HepG2 (cell line): ENCODE results near the gene C19orf47. TPM values are rescaled to one million over a fixed set of nuclear protein-coding genes. Genes with fewer than 3 reads are reported as not detected.

Experiments used
- ARID3A ChIP-seq: IDR thresholded peaks from 2 replicates; pipeline ENCODE4 v1.6.1; 2012; ENCODE audit warnings: low read depth, low read length, improper control_type of control experiment
- CSRNP1 ChIP-seq: sonication (generic); formaldehyde crosslinking; IDR thresholded peaks from 2 replicates; pipeline ENCODE4 v1.8.1; 2023; ENCODE audit warnings: mild to moderate bottlenecking, missing genetic modification reagents
- ELF3 ChIP-seq: IDR thresholded peaks from 2 replicates; pipeline ENCODE4 v1.6.1; 2016; ENCODE audit warnings: missing genetic modification reagents, missing compliant biosample characterization
- FOXA3 ChIP-seq: IDR thresholded peaks from 2 replicates; pipeline ENCODE4 v1.6.1; 2016; ENCODE audit warnings: missing genetic modification reagents, missing compliant biosample characterization
- GABPB1 ChIP-seq: IDR thresholded peaks from 2 replicates; pipeline ENCODE4 v1.6.1; 2016; ENCODE audit warnings: mild to moderate bottlenecking, missing genetic modification reagents, moderate library complexity, missing compliant biosample characterization
- GATAD1 ChIP-seq: IDR thresholded peaks from 2 replicates; pipeline ENCODE4 v1.6.1; 2016; ENCODE audit warnings: missing genetic modification reagents, missing compliant biosample characterization
- HDAC1 ChIP-seq: sonication (generic); formaldehyde crosslinking; IDR thresholded peaks from 2 replicates; pipeline ENCODE4 v1.5.1; 2020; ENCODE audit warnings: mild to moderate bottlenecking, missing genetic modification reagents
- HDAC6 ChIP-seq: fragments of 200-600 bp; sonication (generic); IDR thresholded peaks from 2 replicates; pipeline ENCODE4 v1.7.0; 2017; ENCODE audit warnings: mild to moderate bottlenecking, antibody characterized with exemption, low read length, low read depth
- KDM2A ChIP-seq: sonication (generic); formaldehyde crosslinking; IDR thresholded peaks from 2 replicates; pipeline ENCODE4 v1.4.0; 2020; ENCODE audit warnings: low read depth, missing genetic modification reagents, borderline replicate concordance
- MLLT10 ChIP-seq: sonication (generic); formaldehyde crosslinking; IDR thresholded peaks from 2 replicates; pipeline ENCODE4 v1.4.0; 2020; ENCODE audit warnings: missing genetic modification reagents
- NFKBIZ ChIP-seq: IDR thresholded peaks from 2 replicates; pipeline ENCODE4 v1.6.1; 2018; ENCODE audit warnings: missing genetic modification reagents, missing compliant biosample characterization
- NRL ChIP-seq: sonication (generic); formaldehyde crosslinking; IDR thresholded peaks from 2 replicates; pipeline ENCODE4 v1.5.0; 2020; ENCODE audit warnings: missing genetic modification reagents, mild to moderate bottlenecking, moderate library complexity, borderline replicate concordance
- PITX1 ChIP-seq: sonication (generic); formaldehyde crosslinking; IDR thresholded peaks from 2 replicates; pipeline ENCODE4 v1.5.1; 2020; ENCODE audit warnings: mild to moderate bottlenecking, missing genetic modification reagents
- SP140L ChIP-seq: sonication (generic); formaldehyde crosslinking; IDR thresholded peaks from 2 replicates; pipeline ENCODE4 v1.4.0; 2020; ENCODE audit warnings: missing genetic modification reagents, borderline replicate concordance
- TCF7L2 ChIP-seq: IDR thresholded peaks from 2 replicates; pipeline ENCODE4 v1.6.1; 2011; ENCODE audit warnings: mild to moderate bottlenecking, low read depth, low read length, moderate library complexity
- TEAD3 ChIP-seq: optimal IDR thresholded peaks from 2 replicates; pipeline ENCODE3; 2016; ENCODE audit warnings: borderline replicate concordance
- THYN1 ChIP-seq: sonication (generic); formaldehyde crosslinking; IDR thresholded peaks from 2 replicates; pipeline ENCODE4 v1.8.1; 2023; ENCODE audit warnings: low read depth, mild to moderate bottlenecking, moderate library complexity, missing genetic modification reagents, borderline replicate concordance
- ZFP36 ChIP-seq: fragments of 150-350 bp; IDR thresholded peaks from 2 replicates; pipeline ENCODE4 v1.6.1; 2018; ENCODE audit warnings: borderline replicate concordance, low read length, low read depth; ENCODE audit not compliant: partially characterized antibody
- ZNF230 ChIP-seq: sonication (generic); formaldehyde crosslinking; IDR thresholded peaks from 2 replicates; pipeline ENCODE4 v1.4.0; 2020; ENCODE audit warnings: mild to moderate bottlenecking, missing genetic modification reagents
- ZNF335 ChIP-seq: sonication (generic); formaldehyde crosslinking; IDR thresholded peaks from 2 replicates; pipeline ENCODE4 v1.4.0; 2020; ENCODE audit warnings: missing genetic modification reagents
- ZNF337 ChIP-seq: sonication (generic); formaldehyde crosslinking; IDR thresholded peaks from 2 replicates; pipeline ENCODE4 v1.5.1; 2020; ENCODE audit warnings: missing genetic modification reagents, low read depth, mild to moderate bottlenecking, borderline replicate concordance
- ZNF687 ChIP-seq: sonication (generic); formaldehyde crosslinking; IDR thresholded peaks from 2 replicates; pipeline ENCODE4 v1.5.1; 2020; ENCODE audit warnings: mild to moderate bottlenecking, missing genetic modification reagents, moderate library complexity
- polyA plus RNA-seq, 8 experiments: library from polyadenylated mRNA; depleted of rRNA in 3 of 8; stranded (reverse) in 7 of 8; unstranded in 1 of 8; fragments of >200 nt; fragmentation: Illumina TruSeq in 4 of 8; extraction: Trizol in 4 of 8; gene quantifications; 2 replicates each; pipeline versions ENCODE4 v1.2.1 to v1.2.3, GENCODE V29; 2011 to 2016; ENCODE audit warnings: low read depth in 4 of 8, missing spikeins in 1 of 8, mixed read lengths in 1 of 8; ENCODE audit not compliant: insufficient read depth in 1 of 8
- total RNA-seq, 5 experiments: library from RNA; depleted of rRNA; stranded (reverse); fragments of >200 nt; fragmentation: Illumina TruSeq; extraction: Trizol; gene quantifications; 2 replicates each; pipeline ENCODE4 v1.2.3, GENCODE V29; 2016; ENCODE audit warnings: low read depth in 1 of 5

C19orf47 gene
- total and polyA plus RNA-seq, 2 of the 13 experiments (the other 11 are each of a cell fraction or from before 2014, with no cell fraction given), result 8.1 to 10.6 TPM

- TF ChIP-seq TEAD3 (CRISPR knock-in tag) (peak; percentile 24), ARID3A (no peak), FOXA3 (CRISPR knock-in tag) (peak; percentile 90), GABPB1 (peak; percentile 89), THYN1 (CRISPR knock-in tag) (no peak), ZNF230 (no peak), HDAC1 (CRISPR knock-in tag) (peak; percentile 1; the same call in 1 of the 2 replicates), CSRNP1 (0 out of 2 replicates have a peak, but pooled peaks have one; percentile 47), ZNF335 (CRISPR knock-in tag) (peak; percentile 78; the same call in 1 of the 2 replicates), NRL (CRISPR knock-in tag) (no peak), GATAD1 (CRISPR knock-in tag) (peak; percentile 62; the same call in 1 of the 2 replicates), ZFP36 (no peak), SP140L (CRISPR knock-in tag) (0 out of 2 replicates have a peak, but pooled peaks have one; percentile 18), MLLT10 (CRISPR knock-in tag) (no peak), ZNF337 (CRISPR knock-in tag) (no peak), KDM2A (CRISPR knock-in tag) (peak; percentile 53), TCF7L2 (peak; percentile 27; the same call in 1 of the 2 replicates), ELF3 (peak; percentile 22; the same call in 1 of the 2 replicates), PITX1 (0 out of 2 replicates have a peak, but pooled peaks have one; percentile 24), ZNF687 (CRISPR knock-in tag) (peak; percentile 74), HDAC6 (no peak), NFKBIZ (CRISPR knock-in tag) (0 out of 2 replicates have a peak, but pooled peaks have one; percentile 45)
Observed at GRCh38 chr19:40285353-40286234, 62.6 kb downstream of the C19orf47 start (continued).
